Endothelial cell of umbilical vein (primary cell): Measurements from ENCODE around the gene INHBB. TPM values are rescaled to one million over a fixed set of nuclear protein-coding genes. Genes with fewer than 3 reads are reported as not detected.

Experiments used
- BruUV-seq: library from RNA; stranded (reverse); fragments of 400-500 nt; replicated peaks from 2 replicates; lab custom pipeline; 2021; lab: Mats Ljungman, UMichigan
- CTCF ChIA-PET: fragments of 300-600, 350-600 bp; sonication (Branson Sonifier 250); formaldehyde crosslinking; loops from one replicate; lab custom pipeline; 2021; ENCODE audit warnings: antibody characterized with exemption, inconsistent platforms; lab: Charles Lee
- POLR2A ChIA-PET: fragments of 300-600, 350-600 bp; sonication (Branson Sonifier 250); formaldehyde crosslinking; loops from one replicate; lab custom pipeline; 2021; ENCODE audit warnings: antibody characterized with exemption, inconsistent platforms; lab: Charles Lee
- DNase-seq: peaks from one replicate; pipeline ENCODE4 v3.0.0-alpha.2; 2011; ENCODE audit warnings: low read depth, low spot score
- FAIRE-seq: peaks from 2 replicates; lab custom pipeline; 2011; peaks lifted over from hg19 to GRCh38; lab: Jason Lieb, UNC
- H2AFZ ChIP-seq: 2 replicates; pipeline ENCODE4 v1.6.0; 2012; ENCODE audit warnings: low read depth, low read length, control low read depth, inconsistent platforms
- H3K27ac ChIP-seq: 2 replicates; pipeline ENCODE4 v1.5.1; 2011; ENCODE audit warnings: low read depth, mild to moderate bottlenecking, control low read depth, low read length, moderate library complexity; ENCODE audit not compliant: insufficient read depth
- H3K27me3 ChIP-seq, 2 experiments: 2 replicates each; pipeline versions ENCODE4 v1.6.0 to v1.6.1; 2011; ENCODE audit warnings: low read length in 2 of 2, mixed read lengths in 1 of 2; ENCODE audit not compliant: control insufficient read depth in 2 of 2, insufficient read depth in 2 of 2
- H3K36me3 ChIP-seq, 2 experiments: 2 replicates in 1 of 2; 3 replicates in 1 of 2; pipeline ENCODE4 v1.5.1; 2011; ENCODE audit warnings: low read length in 2 of 2, mild to moderate bottlenecking in 1 of 2, moderate library complexity in 1 of 2; ENCODE audit not compliant: control insufficient read depth in 2 of 2, insufficient read depth in 2 of 2; ENCODE audit errors: extremely low read depth in 1 of 2
- H3K4me1 ChIP-seq: 3 replicates; pipeline ENCODE4 v1.5.1; 2011; ENCODE audit warnings: mild to moderate bottlenecking, low read length; ENCODE audit not compliant: control insufficient read depth, insufficient read depth; ENCODE audit errors: extremely low read depth
- H3K4me2 ChIP-seq: 2 replicates; pipeline ENCODE4 v1.6.1; 2011; ENCODE audit warnings: low read length, control low read depth, mixed read lengths; ENCODE audit not compliant: insufficient read depth
- H3K4me3 ChIP-seq, 3 experiments: fragments of 200-600 bp in 1 of 3; sonication (generic), shearing (Covaris generic) in 1 of 3; replicated peaks in 1 of 3; 2 replicates each; pipeline ENCODE4 v1.5.1; 2011 to 2016; ENCODE audit warnings: control low read depth in 3 of 3, low read length in 3 of 3, mild to moderate bottlenecking in 2 of 3, inconsistent platforms in 1 of 3, low read depth in 1 of 3, moderate library complexity in 1 of 3; ENCODE audit not compliant: insufficient read depth in 1 of 3
- H3K79me2 ChIP-seq: 2 replicates; pipeline ENCODE4 v1.6.0; 2012; ENCODE audit warnings: low read length, inconsistent platforms; ENCODE audit not compliant: control insufficient read depth, insufficient read depth
- H3K9ac ChIP-seq: replicated peaks from 2 replicates; pipeline ENCODE3; 2011; ENCODE audit warnings: low read length, control low read depth; ENCODE audit not compliant: insufficient read depth; ENCODE audit errors: extremely low read depth
- H3K9me1 ChIP-seq: replicated peaks from 3 replicates; pipeline ENCODE4 v1.6.0; 2011; ENCODE audit warnings: mild to moderate bottlenecking, low read length; ENCODE audit not compliant: control insufficient read depth, insufficient read depth; ENCODE audit errors: extremely low read depth
- H3K9me3 ChIP-seq: replicated peaks from 2 replicates; pipeline ENCODE4 v1.5.1; 2012; ENCODE audit warnings: low read length, inconsistent platforms; ENCODE audit not compliant: control insufficient read depth, insufficient read depth
- H4K20me1 ChIP-seq: replicated peaks from 2 replicates; pipeline ENCODE3; 2011; ENCODE audit warnings: mild to moderate bottlenecking, low read length; ENCODE audit not compliant: control insufficient read depth, insufficient read depth; ENCODE audit errors: extremely low read depth
- CTCF ChIP-seq, 2 donors: IDR thresholded peaks; 1 replicate in 1 of 2; 2 replicates in 1 of 2; pipeline ENCODE4 v1.5.1; 2011; ENCODE audit warnings: low read length in 2 of 2, mild to moderate bottlenecking in 2 of 2, moderate library complexity in 2 of 2, control low read depth in 1 of 2, inconsistent platforms in 1 of 2, low read depth in 1 of 2; ENCODE audit not compliant: insufficient read depth in 1 of 2; ENCODE audit errors: extremely low read depth in 1 of 2
- EZH2 ChIP-seq: IDR thresholded peaks from 2 replicates; pipeline ENCODE4 v1.6.1; 2012; ENCODE audit warnings: borderline replicate concordance, low read depth, mild to moderate bottlenecking, moderate library complexity, low read length, inconsistent platforms; ENCODE audit not compliant: severe bottlenecking
- FOS ChIP-seq: IDR thresholded peaks from 2 replicates; pipeline ENCODE4 v1.6.1; 2011; ENCODE audit warnings: mild to moderate bottlenecking, low read length, moderate library complexity, borderline replicate concordance; ENCODE audit not compliant: insufficient read depth
- GATA2 ChIP-seq: IDR thresholded peaks from 2 replicates; pipeline ENCODE4 v1.7.0; 2011; ENCODE audit warnings: low read depth, mild to moderate bottlenecking, moderate library complexity, mixed read lengths, low read length; ENCODE audit not compliant: insufficient read length, insufficient read depth
- JUN ChIP-seq: IDR thresholded peaks from 2 replicates; pipeline ENCODE4 v1.6.1; 2011; ENCODE audit warnings: borderline replicate concordance, low read depth; ENCODE audit not compliant: insufficient read length, insufficient read depth
- MYC ChIP-seq: IDR thresholded peaks from one replicate; pipeline ENCODE4 v1.6.1; 2011; ENCODE audit warnings: mild to moderate bottlenecking, low read depth, low read length
- POLR2A ChIP-seq: IDR thresholded peaks from 2 replicates; pipeline ENCODE4 v1.6.1; 2012; ENCODE audit warnings: low read depth, mild to moderate bottlenecking, control low read depth, low read length
- POLR2AphosphoS5 ChIP-seq: IDR thresholded peaks from 2 replicates; pipeline ENCODE4 v1.6.1; 2012; ENCODE audit warnings: low read depth, mild to moderate bottlenecking, control low read depth, low read length, moderate library complexity; ENCODE audit not compliant: insufficient read depth
- dilution Hi-C: fragments of 300-500 bp; cut with MboI; formaldehyde crosslinking; loops from one replicate; pipeline ENCODE4 v1.15.0; 2019; ENCODE audit warnings: low sequenced_read_pairs; ENCODE audit not compliant: extremely low pct_ligation_motif_present
- intact Hi-C: fragments of 100-400 bp; cut with micrococcal nuclease; formaldehyde crosslinking; loops from one replicate; pipeline ENCODE4 v1.10.0; 2022
- polyA plus RNA-seq, 4 experiments: library from polyadenylated mRNA; depleted of rRNA in 3 of 4; stranded (reverse) in 3 of 4; unstranded in 1 of 4; fragments of >200 nt; gene quantifications; 2 replicates each; pipeline versions ENCODE4 v1.2.1 to v1.2.3, GENCODE V29; 2011 to 2012; ENCODE audit warnings: missing spikeins in 1 of 4
- total RNA-seq: library from RNA; stranded (reverse); gene quantifications from 2 replicates; pipeline ENCODE4 v1.2.3, GENCODE V29; 2021
- TF ChIP-seq, protein P1 (sequence below): IDR thresholded peaks from 2 replicates; pipeline ENCODE4 v1.6.1; 2011; ENCODE audit not compliant: insufficient read depth, insufficient read length

Gene INHBB
- total and polyA plus RNA-seq, 2 donors (not counting 3 experiments of a cell fraction or from before 2014, with no cell fraction given): 0.11 to 1.8 TPM

GRCh38 chr2:120395221-120396012 is 49.5 kb downstream of the INHBB start:
- TF ChIP-seq, protein P1, sequence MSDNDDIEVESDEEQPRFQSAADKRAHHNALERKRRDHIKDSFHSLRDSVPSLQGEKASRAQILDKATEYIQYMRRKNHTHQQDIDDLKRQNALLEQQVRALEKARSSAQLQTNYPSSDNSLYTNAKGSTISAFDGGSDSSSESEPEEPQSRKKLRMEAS: no peak
- no peak for TF ChIP-seq GATA2
- no peak for TF ChIP-seq FOS
- TF ChIP-seq MYC: no peak
- TF ChIP-seq POLR2A: no peak
- TF ChIP-seq EZH2: no peak
- TF ChIP-seq JUN: no peak
- no peak for TF ChIP-seq CTCF (IDR thresholded peaks at IDR 0.05; ENCODE audit: extremely low read depth in 1 of 2, insufficient read depth in 1 of 2, low read depth in 1 of 2, low read length in 2 of 2)
- TF ChIP-seq POLR2AphosphoS5: no peak
- no peak overlapping the region for H3K9ac ChIP-seq
- H3K4me3 ChIP-seq: no peak overlapping the region
- no peaks in the 10 kb centered on the region for H4K20me1 ChIP-seq
- H2AFZ ChIP-seq: no peak overlapping the region
- H3K79me2 ChIP-seq: no peaks in the 10 kb centered on the region
- H3K27ac ChIP-seq: no peak overlapping the region
- H3K36me3 ChIP-seq: no peaks in the 10 kb centered on the region
- H3K9me1 ChIP-seq: no peaks in the 10 kb centered on the region
- no peak overlapping the region for H3K4me2 ChIP-seq
- FAIRE-seq: no peak
- dilution Hi-C loops: no loop called here
- H3K27me3 ChIP-seq: no peaks in the 10 kb centered on the region
- ChIA-PET POLR2A (no interaction called here), CTCF (interaction anchor here (1.4 kb wide), 1 partner anchor 14 kb away, joined by 3 read pairs; no protein-coding TSS in a partner anchor)
- intact Hi-C loops: no loop called here
- no peak for DNase-seq
- H3K4me1 ChIP-seq: no peaks in the 10 kb centered on the region
- no TSS peak for BruUV-seq
- H3K9me3 ChIP-seq: no peaks in the 10 kb centered on the region
